Cardiac fibroblast (primary cell): ENCODE results near the gene C2CD4C.

ENCODE experiments used
- DNase-seq, 2 donors: peaks; one replicate each; pipeline versions ENCODE4 v3.0.0 to v3.0.0-alpha.2; 2010; ENCODE audit warnings: low read depth in 2 of 2
- H3K4me3 ChIP-seq, 2 donors: replicated peaks in 1 of 2; 1 replicate in 1 of 2; 2 replicates in 1 of 2; pipeline ENCODE4 v1.5.1; 2011; ENCODE audit warnings: low read depth in 2 of 2, low read length in 2 of 2, mild to moderate bottlenecking in 2 of 2, moderate library complexity in 1 of 2
- TF ChIP-seq, protein P1 (sequence below): IDR thresholded peaks from one replicate; pipeline ENCODE4 v1.5.1; 2011; ENCODE audit warnings: low read depth, mild to moderate bottlenecking, low read length, inconsistent platforms

The C2CD4C gene

DNA sequence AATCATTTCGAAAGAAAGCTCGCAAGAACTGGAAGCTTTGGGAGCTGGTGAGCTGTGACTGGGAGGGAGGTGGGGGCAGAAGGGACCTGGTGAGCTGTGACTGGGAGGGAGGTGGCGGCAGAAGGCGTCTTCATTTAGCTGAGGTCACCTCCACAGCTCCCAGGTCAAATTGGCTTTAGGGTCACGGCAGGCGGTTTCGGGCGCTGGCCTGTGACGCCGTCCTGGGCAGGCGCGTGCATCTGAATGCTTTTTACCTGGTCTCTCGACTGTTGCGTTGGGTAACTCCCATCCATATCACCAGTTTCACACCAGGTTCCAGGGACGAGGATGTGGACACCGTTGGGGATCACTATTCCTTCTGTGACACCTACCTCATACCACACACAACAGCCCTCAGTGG, 29.2 kb downstream of the C2CD4C start:
- DNase-seq: no peak
- no peak overlapping the region for H3K4me3 ChIP-seq
- TF ChIP-seq, protein P1, sequence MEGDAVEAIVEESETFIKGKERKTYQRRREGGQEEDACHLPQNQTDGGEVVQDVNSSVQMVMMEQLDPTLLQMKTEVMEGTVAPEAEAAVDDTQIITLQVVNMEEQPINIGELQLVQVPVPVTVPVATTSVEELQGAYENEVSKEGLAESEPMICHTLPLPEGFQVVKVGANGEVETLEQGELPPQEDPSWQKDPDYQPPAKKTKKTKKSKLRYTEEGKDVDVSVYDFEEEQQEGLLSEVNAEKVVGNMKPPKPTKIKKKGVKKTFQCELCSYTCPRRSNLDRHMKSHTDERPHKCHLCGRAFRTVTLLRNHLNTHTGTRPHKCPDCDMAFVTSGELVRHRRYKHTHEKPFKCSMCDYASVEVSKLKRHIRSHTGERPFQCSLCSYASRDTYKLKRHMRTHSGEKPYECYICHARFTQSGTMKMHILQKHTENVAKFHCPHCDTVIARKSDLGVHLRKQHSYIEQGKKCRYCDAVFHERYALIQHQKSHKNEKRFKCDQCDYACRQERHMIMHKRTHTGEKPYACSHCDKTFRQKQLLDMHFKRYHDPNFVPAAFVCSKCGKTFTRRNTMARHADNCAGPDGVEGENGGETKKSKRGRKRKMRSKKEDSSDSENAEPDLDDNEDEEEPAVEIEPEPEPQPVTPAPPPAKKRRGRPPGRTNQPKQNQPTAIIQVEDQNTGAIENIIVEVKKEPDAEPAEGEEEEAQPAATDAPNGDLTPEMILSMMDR: no peak

DNA sequence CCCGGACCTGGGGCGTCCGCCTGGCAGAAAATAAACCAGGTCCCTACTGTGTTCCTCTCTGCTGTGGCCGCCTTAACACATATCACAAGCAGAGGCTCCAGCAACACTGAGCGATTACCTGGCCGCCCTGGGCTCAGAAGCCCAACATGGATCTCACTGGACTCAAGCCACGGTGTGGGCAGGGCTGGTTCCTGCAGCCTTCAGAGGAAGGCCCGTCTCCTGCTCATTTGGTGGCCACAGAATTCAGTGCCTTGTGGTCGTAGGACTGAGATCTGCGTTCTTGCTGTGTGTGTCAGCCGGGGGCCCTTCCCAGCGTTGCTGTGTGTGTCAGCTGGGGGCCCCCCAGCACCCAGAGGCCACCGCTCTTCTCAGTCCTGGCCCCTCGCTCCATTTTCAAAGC, 30.2 kb downstream of the C2CD4C start:
- DNase-seq: no peak
- TF ChIP-seq, protein P1: no peak
- no peak overlapping the region for H3K4me3 ChIP-seq

DNA sequence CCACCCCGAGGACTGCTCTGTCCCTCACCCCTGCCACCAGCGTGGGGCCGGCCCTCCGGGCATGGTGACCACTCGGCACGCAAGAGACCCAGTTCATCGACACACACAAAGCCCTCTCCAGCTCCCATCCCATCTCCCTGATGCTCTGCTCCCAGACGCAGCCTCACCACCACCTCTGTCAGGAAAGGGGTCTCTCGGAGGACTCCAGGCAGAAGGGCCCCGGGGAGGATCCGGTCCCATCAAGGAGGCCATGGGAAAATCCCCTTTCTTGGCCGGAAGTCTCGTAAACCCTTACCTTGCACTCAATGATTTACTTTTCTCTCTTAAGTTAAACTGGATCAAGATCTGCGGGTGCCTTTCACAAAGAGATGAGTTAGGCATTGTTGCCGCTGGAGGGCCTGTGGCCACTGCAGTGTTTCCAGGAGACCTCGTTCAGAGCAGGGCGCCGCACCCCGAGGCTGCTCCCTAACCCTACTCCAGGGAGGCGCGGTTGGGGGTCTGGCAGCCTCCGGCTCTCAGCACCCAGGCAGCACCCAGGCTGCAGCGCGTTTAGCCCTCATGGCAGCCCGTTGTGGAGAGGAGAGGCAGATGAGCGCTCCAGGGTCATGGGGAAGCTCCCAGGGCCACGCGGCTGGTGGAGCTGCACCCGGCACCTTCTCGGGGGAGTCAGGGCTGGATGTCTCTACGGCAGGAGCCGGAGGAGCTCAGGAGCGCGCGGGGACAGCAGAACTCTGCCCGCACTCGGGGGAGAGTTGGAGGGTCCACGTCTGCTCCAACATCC, 31.0 kb downstream of the C2CD4C start:
- H3K4me3 ChIP-seq: no peak overlapping the region
- DNase-seq: no peak
- TF ChIP-seq, protein P1: no peak

DNA sequence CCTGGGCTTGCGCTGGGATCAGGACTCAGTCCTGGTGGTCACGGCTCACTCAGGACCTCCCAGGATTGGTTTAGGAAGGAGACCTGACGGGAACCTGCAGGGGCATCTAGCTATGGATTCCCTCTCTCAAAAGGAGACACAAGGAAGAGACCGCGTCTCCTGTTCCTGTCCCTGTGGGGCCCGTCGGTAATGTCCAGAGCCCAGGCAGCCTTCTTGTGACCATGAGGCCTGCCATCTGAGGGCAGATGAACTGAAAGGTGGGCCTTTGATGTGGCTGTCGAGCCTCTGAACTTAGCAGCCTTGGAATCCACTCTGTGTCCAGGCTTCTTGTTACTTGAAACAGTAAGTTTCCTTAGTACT, 32.9 kb downstream of the C2CD4C start:
- H3K4me3 ChIP-seq: no peak overlapping the region
- DNase-seq: no peak
- TF ChIP-seq, protein P1: no peak

DNA sequence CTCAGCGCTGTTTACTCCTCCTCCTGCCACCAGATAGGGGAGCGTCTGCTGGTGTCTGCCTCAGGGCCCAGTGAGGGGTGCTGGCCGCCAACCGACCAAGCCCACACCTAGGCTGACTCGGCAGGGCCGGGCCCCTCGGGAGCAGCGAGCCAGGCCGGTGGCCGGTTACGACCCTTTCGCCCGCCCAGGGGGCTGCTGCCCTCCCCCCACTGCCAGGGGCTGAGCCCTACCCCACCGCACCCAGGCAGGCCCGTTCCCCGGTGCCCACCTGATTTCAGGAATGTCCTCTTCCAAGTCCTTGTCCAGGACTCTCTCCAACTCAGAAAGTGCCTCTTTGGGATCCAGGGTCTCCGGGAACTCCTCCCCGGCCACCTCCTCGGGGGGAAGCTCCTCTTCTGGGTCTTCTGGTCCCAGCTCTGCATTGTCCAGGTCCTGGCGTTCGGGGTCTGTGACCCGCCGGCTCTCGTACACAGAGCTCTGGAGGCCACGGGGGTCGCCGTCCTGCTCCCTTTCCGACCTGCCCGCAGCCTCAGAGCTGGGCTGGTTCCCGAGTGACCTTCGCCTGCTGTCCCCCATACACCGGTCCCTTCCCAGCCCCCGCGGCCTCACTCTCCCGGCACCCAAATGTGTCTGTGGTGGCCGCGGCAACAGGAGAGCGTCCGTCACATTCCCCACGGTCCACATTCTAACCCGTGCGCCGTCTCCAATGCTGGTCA, 33.4 kb downstream of the C2CD4C start:
- H3K4me3 ChIP-seq: no peak overlapping the region
- DNase-seq: no peak
- TF ChIP-seq, protein P1: no peak

DNA sequence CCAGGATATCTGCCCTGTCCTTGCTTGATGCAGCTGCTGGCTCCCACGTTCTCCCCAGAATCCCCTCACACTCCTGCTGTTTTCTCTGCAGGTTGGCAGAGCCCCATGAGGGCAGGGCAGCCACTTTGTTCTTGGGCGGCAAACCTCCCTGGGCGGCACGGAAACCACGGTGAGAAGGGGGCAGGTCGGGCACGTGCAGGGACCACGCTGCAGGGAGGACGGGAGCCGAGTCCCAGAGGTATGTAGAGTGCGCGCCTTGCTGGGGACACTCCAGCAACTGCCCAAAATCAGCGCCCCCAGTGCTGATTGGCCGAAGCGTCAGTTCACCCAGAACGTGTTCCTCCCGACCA, 34.1 kb downstream of the C2CD4C start:
- H3K4me3 ChIP-seq: no peak overlapping the region
- no peak for DNase-seq
- TF ChIP-seq, protein P1: no peak
